ENCODE measurements around the gene MRPL32. TPM values are rescaled to one million over a fixed set of nuclear protein-coding genes. Genes with fewer than 3 reads are reported as not detected.

The MRPL32 gene
- total RNA-seq, 1 donor from 2014 or later: 71.2 TPM

DNA sequence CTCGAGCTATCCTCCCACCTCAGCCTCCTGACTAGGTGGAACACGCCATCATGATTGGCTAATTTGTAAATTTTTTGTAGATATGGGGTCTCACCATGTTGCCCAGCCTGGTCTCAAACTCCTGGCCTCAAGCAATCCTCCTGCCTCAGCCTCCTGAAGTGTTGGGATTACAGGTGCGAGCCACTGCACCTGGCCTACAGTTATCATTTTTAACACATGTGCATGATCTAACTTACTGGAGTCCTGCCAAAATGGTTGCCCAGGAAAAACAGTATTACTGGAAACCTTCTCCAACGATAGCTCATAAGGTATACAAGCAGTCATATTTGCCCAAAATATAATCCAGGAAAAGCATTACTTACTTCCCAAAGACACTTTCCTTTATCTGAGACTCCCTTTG is 20.2 kb downstream of the MRPL32 start:
- no peak overlapping the region for H3K9ac ChIP-seq (ENCODE audit: low read length)
- no peaks in the 10 kb centered on the region for H3K9me3 ChIP-seq (ENCODE audit: insufficient read depth, low read depth, low read length)
- Mint-ChIP-seq H3K9me3 (ENCODE audit: unreplicated experiment) (no peaks in the 10 kb centered on the region), H3K36me3 (ENCODE audit: low read depth, unreplicated experiment) (no peaks in the 10 kb centered on the region), H3K4me3 (ENCODE audit: unreplicated experiment) (no peak overlapping the region), H3K27ac (ENCODE audit: unreplicated experiment) (no peak overlapping the region), H3K4me1 (ENCODE audit: low read depth, unreplicated experiment) (peaks cover 3% of the 10 kb centered on the region), H3K27me3 (ENCODE audit: low read depth, unreplicated experiment) (no peaks in the 10 kb centered on the region)
- H3K79me2 ChIP-seq (ENCODE audit: insufficient read depth, low read length): no peaks in the 10 kb centered on the region
- H3K36me3 ChIP-seq (ENCODE audit: insufficient read depth, low read length): no peaks in the 10 kb centered on the region
- no peaks in the 10 kb centered on the region for H4K20me1 ChIP-seq (ENCODE audit: insufficient read depth, low read length)
- no peak overlapping the region for H3K4me2 ChIP-seq (ENCODE audit: low read length)
- H3K27ac ChIP-seq (ENCODE audit: low read depth, low read length): no peak overlapping the region
- H3K4me1 ChIP-seq (ENCODE audit: insufficient read depth, low read length): no peaks in the 10 kb centered on the region
- H3K4me3 ChIP-seq (ENCODE audit: insufficient read depth, low read depth, low read length): no peak overlapping the region
- H2AFZ ChIP-seq (ENCODE audit: low read depth, low read length): no peak overlapping the region
- FAIRE-seq (no peak), DNase-seq (ENCODE audit: low read depth) (no peak)
- no peak for TF ChIP-seq EZH2 (IDR thresholded peaks at IDR 0.05; ENCODE audit: insufficient read depth, low read length)
- TF ChIP-seq, protein P1, sequence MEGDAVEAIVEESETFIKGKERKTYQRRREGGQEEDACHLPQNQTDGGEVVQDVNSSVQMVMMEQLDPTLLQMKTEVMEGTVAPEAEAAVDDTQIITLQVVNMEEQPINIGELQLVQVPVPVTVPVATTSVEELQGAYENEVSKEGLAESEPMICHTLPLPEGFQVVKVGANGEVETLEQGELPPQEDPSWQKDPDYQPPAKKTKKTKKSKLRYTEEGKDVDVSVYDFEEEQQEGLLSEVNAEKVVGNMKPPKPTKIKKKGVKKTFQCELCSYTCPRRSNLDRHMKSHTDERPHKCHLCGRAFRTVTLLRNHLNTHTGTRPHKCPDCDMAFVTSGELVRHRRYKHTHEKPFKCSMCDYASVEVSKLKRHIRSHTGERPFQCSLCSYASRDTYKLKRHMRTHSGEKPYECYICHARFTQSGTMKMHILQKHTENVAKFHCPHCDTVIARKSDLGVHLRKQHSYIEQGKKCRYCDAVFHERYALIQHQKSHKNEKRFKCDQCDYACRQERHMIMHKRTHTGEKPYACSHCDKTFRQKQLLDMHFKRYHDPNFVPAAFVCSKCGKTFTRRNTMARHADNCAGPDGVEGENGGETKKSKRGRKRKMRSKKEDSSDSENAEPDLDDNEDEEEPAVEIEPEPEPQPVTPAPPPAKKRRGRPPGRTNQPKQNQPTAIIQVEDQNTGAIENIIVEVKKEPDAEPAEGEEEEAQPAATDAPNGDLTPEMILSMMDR (IDR thresholded peaks at IDR 0.05; ENCODE audit: insufficient read depth, low read depth, low read length): no peak
- H3K27me3 ChIP-seq (ENCODE audit: insufficient read depth, low read length): no peaks in the 10 kb centered on the region

GRCh38 chr7:42953994-42954393 is 21.8 kb downstream of the MRPL32 start:
- no peak overlapping the region for H3K4me3 ChIP-seq (ENCODE audit: insufficient read depth, low read depth, low read length)
- no peaks in the 10 kb centered on the region for H3K9me3 Mint-ChIP-seq (ENCODE audit: unreplicated experiment)
- FAIRE-seq: no peak

DNA sequence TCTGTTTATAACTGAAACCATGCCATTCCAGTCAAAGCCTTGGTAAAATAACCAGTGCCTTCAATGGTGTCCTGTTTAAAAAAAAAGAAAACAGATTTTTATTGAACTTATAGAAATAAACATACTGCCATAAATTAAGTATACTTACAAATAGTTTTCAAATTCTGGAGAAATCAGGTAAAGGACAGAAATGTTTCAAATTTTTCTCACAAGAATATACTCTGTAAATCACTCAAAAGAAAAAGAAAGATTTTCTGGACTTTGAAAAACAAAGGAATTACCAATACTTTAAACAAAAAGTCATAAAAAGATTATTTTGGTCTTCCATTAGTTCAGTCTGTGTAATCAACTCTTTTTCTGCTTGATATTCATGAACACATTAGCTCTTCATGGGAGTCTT is 23.9 kb downstream of the MRPL32 start:
- Mint-ChIP-seq H3K9me3 (ENCODE audit: unreplicated experiment) (peaks cover 10% of the 10 kb centered on the region), H3K4me1 (ENCODE audit: low read depth, unreplicated experiment) (no peaks in the 10 kb centered on the region), H3K36me3 (ENCODE audit: low read depth, unreplicated experiment) (no peaks in the 10 kb centered on the region), H3K27ac (ENCODE audit: unreplicated experiment) (no peak overlapping the region), H3K27me3 (ENCODE audit: low read depth, unreplicated experiment) (no peaks in the 10 kb centered on the region), H3K4me3 (ENCODE audit: unreplicated experiment) (no peak overlapping the region)
- no peak overlapping the region for H3K4me3 ChIP-seq (ENCODE audit: insufficient read depth, low read depth, low read length)
- H3K9ac ChIP-seq (ENCODE audit: low read length): no peak overlapping the region
- no peak overlapping the region for H3K4me2 ChIP-seq (ENCODE audit: low read length)
- H3K9me3 ChIP-seq (ENCODE audit: insufficient read depth, low read depth, low read length): no peaks in the 10 kb centered on the region
- no peaks in the 10 kb centered on the region for H3K4me1 ChIP-seq (ENCODE audit: insufficient read depth, low read length)
- no peak overlapping the region for H3K27ac ChIP-seq (ENCODE audit: low read depth, low read length)
- no peaks in the 10 kb centered on the region for H3K79me2 ChIP-seq (ENCODE audit: insufficient read depth, low read length)
- H2AFZ ChIP-seq (ENCODE audit: low read depth, low read length): no peak overlapping the region
- H3K27me3 ChIP-seq (ENCODE audit: insufficient read depth, low read length): no peaks in the 10 kb centered on the region
- FAIRE-seq: no peak
- no peak for DNase-seq (ENCODE audit: low read depth)
- H3K36me3 ChIP-seq (ENCODE audit: insufficient read depth, low read length): no peaks in the 10 kb centered on the region
- TF ChIP-seq EZH2 (IDR thresholded peaks at IDR 0.05; ENCODE audit: insufficient read depth, low read length): no peak
- TF ChIP-seq, protein P1 (IDR thresholded peaks at IDR 0.05; ENCODE audit: insufficient read depth, low read depth, low read length): no peak
- H4K20me1 ChIP-seq (ENCODE audit: insufficient read depth, low read length): no peaks in the 10 kb centered on the region

More at GRCh38 chr7:42953994-42954393, 21.8 kb downstream of the MRPL32 start:
- no peak overlapping the region for H3K9ac ChIP-seq (ENCODE audit: low read length)
- H3K4me2 ChIP-seq (ENCODE audit: low read length): no peak overlapping the region
- no peak overlapping the region for H3K27ac ChIP-seq (ENCODE audit: low read depth, low read length)
- H3K9me3 ChIP-seq (ENCODE audit: insufficient read depth, low read depth, low read length): no peaks in the 10 kb centered on the region
- no peaks in the 10 kb centered on the region for H4K20me1 ChIP-seq (ENCODE audit: insufficient read depth, low read length)
- Mint-ChIP-seq H3K4me1 (ENCODE audit: low read depth, unreplicated experiment) (no peaks in the 10 kb centered on the region), H3K27me3 (ENCODE audit: low read depth, unreplicated experiment) (no peaks in the 10 kb centered on the region), H3K36me3 (ENCODE audit: low read depth, unreplicated experiment) (no peaks in the 10 kb centered on the region), H3K4me3 (ENCODE audit: unreplicated experiment) (no peak overlapping the region), H3K27ac (ENCODE audit: unreplicated experiment) (no peak overlapping the region)
- no peaks in the 10 kb centered on the region for H3K36me3 ChIP-seq (ENCODE audit: insufficient read depth, low read length)
- no peaks in the 10 kb centered on the region for H3K79me2 ChIP-seq (ENCODE audit: insufficient read depth, low read length)
- H3K27me3 ChIP-seq (ENCODE audit: insufficient read depth, low read length): no peaks in the 10 kb centered on the region
- DNase-seq (ENCODE audit: low read depth): no peak
- TF ChIP-seq EZH2 (IDR thresholded peaks at IDR 0.05; ENCODE audit: insufficient read depth, low read length): no peak
- TF ChIP-seq, protein P1 (IDR thresholded peaks at IDR 0.05; ENCODE audit: insufficient read depth, low read depth, low read length): no peak
- no peaks in the 10 kb centered on the region for H3K4me1 ChIP-seq (ENCODE audit: insufficient read depth, low read length)
- no peak overlapping the region for H2AFZ ChIP-seq (ENCODE audit: low read depth, low read length)

Data from astrocyte (in vitro differentiated cells and primary cell).